HG02763 (cell line): Measurements from ENCODE around the gene COL26A1.
"Not testable (repeated sequence)": the region's sequence is repeated elsewhere in the genome, so short reads cannot be mapped to it uniquely, and the experiment has no call there.

Source experiments
- ATAC-seq: cut with Tn5 transposase; IDR thresholded peaks from one replicate; pipeline ENCODE4 v1.9.1; 2021; ENCODE audit warnings: mild to moderate bottlenecking, moderate library complexity; ENCODE audit not compliant: unreplicated experiment

The COL26A1 gene

GRCh38 chr7:101589976-101590662, 227.4 kb downstream of the COL26A1 start:
- ATAC-seq: no peak

GRCh38 chr7:101590663-101591435, 228.2 kb downstream of the COL26A1 start:
- no peak for ATAC-seq

- ATAC-seq: no peak
Observed at GRCh38 chr7:101591504-101591903, 228.8 kb downstream of the COL26A1 start.

- ATAC-seq: no peak
Observed at GRCh38 chr7:101593556-101593955, 230.9 kb downstream of the COL26A1 start.

GRCh38 chr7:101594790-101595189, 232.1 kb downstream of the COL26A1 start:
- ATAC-seq: no peak

- ATAC-seq: no peak
Observed at GRCh38 chr7:101595246-101595645, 232.6 kb downstream of the COL26A1 start.

- ATAC-seq: no peak
Observed at GRCh38 chr7:101595766-101596537, 233.3 kb downstream of the COL26A1 start.

- ATAC-seq: no peak
Observed at GRCh38 chr7:101596898-101597297, 234.2 kb downstream of the COL26A1 start.

- no peak for ATAC-seq
Observed at GRCh38 chr7:101597941-101598340, 235.3 kb downstream of the COL26A1 start.

- ATAC-seq: no peak
Observed at GRCh38 chr7:101598422-101598985, 235.8 kb downstream of the COL26A1 start.

GRCh38 chr7:101598986-101599771, 236.5 kb downstream of the COL26A1 start:
- no peak for ATAC-seq

- ATAC-seq: no peak
Observed at GRCh38 chr7:101599787-101600186, 237.1 kb downstream of the COL26A1 start.

- ATAC-seq: no peak
Observed at GRCh38 chr7:101602082-101602481, 239.4 kb downstream of the COL26A1 start.

- no peak for ATAC-seq
Observed at GRCh38 chr7:101602484-101603241, 240.0 kb downstream of the COL26A1 start.

- no peak for ATAC-seq
Observed at GRCh38 chr7:101604331-101604933, 241.8 kb downstream of the COL26A1 start.

- ATAC-seq: not testable (repeated sequence)
Observed at GRCh38 chr7:101604934-101605332, 242.3 kb downstream of the COL26A1 start.

- ATAC-seq: no peak
Observed at GRCh38 chr7:101605611-101606497, 243.2 kb downstream of the COL26A1 start.

GRCh38 chr7:101606498-101606923, 243.8 kb downstream of the COL26A1 start:
- no peak for ATAC-seq
